ENCODE data around the gene METTL24.

The METTL24 gene

GRCh38 chr6:110357664-110358552 lies at the start of gene METTL24:
Gene METTL24, minus strand, starts transcription at chr6:110358349. Its CDS starts 77 bp downstream, at chr6:110358272.
- DNase-seq (ENCODE audit: low read depth) = no peak

DNA sequence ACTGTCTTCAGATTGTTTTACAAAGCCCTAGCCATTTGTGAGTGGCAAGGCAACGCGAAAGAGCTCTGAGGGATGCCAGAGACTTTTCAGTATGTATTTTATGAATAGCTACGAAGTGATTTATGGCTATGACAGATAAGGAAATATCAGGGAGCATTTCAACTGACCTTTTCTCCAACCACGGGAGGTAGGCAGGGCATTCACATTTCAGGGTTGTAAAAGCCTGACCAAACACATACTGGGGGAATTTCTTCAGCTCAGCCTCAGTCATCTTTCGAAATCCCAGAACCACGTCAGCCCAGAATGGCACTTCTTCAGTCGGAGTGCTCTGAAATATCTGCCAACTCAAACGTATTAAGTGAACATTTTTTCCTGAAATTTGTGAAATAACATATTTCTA lies 46.5 kb upstream of the METTL24 start:
- DNase-seq (ENCODE audit: low read depth) = no peak

DNA sequence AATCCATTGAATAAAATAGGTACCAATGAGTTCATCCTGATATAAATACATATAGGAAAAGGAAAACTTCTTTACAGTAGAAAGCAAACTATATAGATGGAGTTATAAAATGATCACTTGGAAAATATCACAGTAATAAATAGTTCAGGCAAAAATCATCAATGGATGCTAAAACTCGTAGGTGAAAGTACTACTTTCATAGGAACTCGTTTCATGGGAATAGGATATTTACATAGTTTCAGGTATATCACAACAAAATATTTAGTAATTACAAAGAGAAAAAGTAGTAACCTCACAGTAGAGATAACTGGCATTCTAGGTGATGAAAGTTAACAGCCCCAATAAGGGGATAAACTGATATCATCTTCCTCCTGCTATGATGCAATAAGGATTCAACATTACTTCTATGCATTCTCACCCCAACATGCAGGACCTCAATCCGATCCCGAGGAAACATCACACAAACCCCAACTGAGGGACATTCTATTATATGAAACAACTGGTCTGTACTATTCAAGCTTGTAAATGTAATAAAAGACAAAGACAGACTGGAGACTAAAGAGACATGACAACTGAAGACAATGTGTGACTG lies 43.5 kb upstream of the METTL24 start:
- DNase-seq (ENCODE audit: low read depth) = no peak

- no peak for DNase-seq (ENCODE audit: low read depth)
These were observed 42.1 kb upstream of the METTL24 start for GRCh38 chr6:110400208-110400607.

DNA sequence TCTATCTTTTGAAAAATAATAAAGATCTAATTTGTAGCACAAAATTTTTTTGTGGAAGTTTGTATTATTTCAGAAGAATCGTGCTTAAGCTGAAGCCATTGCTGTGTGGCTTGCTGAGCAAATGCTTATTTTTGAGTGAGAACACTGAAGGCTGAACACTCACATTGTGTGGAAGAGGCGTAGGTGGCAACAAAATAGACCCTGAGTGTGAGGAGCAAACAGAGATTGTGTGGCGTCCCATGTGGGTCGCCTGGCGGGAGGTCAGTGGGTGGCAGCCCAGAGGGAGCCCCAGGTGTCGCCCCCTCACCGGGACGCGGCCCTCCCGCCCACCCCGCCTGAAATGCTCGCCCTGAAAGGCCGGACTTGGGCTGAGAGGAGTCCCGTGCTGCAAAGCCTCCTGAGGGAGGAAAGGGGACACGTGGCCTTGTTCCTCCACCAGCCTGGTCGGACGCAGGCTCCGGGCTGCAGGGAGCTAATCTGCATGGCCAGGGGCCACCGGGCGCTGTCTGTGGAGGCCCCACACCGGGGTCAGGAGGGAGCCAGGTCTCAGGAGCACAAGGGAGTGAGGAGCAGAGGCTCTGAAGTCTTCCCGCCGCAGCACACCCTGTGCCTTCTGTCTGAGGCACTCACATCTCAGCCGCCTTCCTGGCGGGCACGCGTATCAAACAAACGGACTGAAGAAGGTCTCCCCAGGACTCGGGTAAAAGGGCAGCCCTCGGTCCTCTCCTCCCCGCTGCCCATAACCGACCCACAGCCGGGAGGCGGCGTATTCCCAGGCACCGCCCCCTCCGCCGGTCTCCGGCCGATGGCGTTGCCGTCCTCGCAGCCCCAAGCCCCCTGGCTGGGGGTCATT lies 41.3 kb upstream of the METTL24 start:
- no peak for DNase-seq (ENCODE audit: low read depth)

- no peak for DNase-seq (ENCODE audit: low read depth)
These were observed 40.6 kb upstream of the METTL24 start for GRCh38 chr6:110398778-110399177.

- DNase-seq (ENCODE audit: low read depth) = no peak
These were observed 37.1 kb upstream of the METTL24 start for GRCh38 chr6:110395221-110395620.

DNA sequence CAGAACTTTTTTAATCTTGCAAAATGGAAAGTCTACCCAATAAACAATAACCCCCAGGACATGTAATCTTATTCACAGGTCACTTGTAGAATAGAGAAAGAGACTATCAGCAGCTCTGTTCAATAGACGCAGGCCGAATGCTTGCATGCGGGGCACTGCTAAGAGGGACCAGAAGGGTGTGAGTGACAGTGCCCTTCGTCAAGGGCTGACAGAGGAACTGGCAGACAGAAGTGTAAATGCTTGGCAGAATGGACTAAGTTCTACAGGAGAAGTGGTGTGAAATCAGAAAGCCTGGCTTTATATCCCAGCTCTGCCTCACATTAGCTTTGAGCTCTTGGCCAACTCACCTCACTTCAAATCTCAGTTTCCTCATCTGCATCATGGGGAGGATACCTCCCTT lies 36.3 kb upstream of the METTL24 start:
- DNase-seq (ENCODE audit: low read depth) = no peak

DNA sequence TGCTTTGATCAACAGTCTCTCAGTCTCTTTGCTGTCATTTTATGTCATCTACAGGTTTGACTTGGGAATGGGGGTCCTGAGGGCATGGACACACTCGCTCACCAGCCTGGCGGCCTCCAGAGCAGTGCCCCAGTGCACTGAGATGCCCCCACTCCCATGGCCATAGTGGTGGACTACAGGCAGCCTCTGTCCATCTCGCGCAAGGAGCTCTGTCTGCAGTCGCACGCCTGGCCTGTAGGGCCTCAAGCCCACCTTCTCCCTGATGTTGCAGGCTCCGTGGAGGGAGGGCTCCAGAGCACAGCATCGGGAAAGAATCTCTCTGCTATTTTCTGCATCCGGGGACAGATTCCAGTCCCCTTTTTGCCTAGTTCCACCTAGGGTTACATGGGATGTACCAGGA lies 34.6 kb upstream of the METTL24 start:
- DNase-seq (ENCODE audit: low read depth) = no peak

DNA sequence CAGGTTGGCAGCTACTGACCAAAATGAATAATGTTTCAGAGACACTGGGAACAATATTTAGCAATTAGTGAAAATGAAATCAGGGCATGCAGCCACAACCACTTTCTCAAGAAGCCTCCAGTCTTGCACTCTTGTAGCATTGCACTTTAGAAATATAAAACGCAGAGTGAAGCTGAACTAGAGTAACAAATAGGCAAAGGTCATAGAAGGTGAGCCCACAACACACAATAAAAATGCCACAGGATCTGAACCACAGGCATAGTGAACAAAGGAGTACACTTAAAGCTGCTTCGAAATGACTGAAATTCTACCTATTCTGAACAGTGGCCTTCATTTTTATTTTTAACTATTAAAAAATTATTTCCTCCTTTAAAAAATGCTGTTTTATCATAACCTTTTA lies 32.3 kb upstream of the METTL24 start:
- no peak for DNase-seq (ENCODE audit: low read depth)

GRCh38 chr6:110389689-110390382 lies 31.7 kb upstream of the METTL24 start:
- no peak for DNase-seq (ENCODE audit: low read depth)

GRCh38 chr6:110387986-110388385 lies 29.8 kb upstream of the METTL24 start:
- DNase-seq (ENCODE audit: low read depth) = no peak

- DNase-seq (ENCODE audit: low read depth) = no peak
These were observed 27.3 kb upstream of the METTL24 start for GRCh38 chr6:110385458-110385863.

DNA sequence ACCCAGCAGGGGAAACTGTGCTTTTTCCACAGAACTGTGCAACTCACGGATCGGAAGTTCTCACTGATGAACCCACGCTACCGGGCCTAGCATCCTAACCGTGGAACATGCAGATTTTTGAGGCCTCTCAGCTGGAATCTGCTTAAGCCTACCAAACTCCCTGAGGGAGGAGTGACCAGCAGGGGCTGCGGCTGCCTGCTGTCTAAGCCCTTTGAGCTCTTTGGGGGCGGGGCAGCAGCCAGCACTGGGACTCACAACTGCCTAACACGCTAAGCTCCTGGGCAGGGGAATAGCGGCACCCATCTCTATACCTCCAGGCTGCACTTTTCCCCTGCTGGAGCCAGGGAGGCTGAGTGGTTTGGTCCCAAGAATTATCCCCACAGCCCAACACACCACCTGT lies 20.4 kb upstream of the METTL24 start:
- no peak for DNase-seq (ENCODE audit: low read depth)

DNA sequence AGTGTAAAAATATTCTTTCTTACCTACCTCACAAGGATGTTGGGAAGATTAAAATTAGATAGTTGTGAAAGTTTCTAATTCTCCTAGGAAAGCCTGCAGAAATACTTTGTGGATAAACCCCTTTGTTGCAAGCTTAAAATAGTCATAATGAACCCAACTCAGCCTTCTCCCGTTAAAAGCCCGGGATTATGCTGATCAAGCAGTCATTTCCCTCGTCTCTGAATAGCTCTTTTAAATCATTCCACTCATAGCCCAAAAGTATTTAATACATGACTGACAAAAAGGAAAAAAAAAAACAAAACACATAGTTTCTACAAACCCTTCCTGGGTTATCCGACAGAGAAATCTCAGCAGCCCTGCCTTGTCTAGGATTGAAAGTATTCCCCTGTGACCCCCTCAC lies 10.9 kb upstream of the METTL24 start:
- no peak for DNase-seq (ENCODE audit: low read depth)

- no peak for DNase-seq (ENCODE audit: low read depth)
These were observed 10.1 kb upstream of the METTL24 start for GRCh38 chr6:110368284-110368683.

DNA sequence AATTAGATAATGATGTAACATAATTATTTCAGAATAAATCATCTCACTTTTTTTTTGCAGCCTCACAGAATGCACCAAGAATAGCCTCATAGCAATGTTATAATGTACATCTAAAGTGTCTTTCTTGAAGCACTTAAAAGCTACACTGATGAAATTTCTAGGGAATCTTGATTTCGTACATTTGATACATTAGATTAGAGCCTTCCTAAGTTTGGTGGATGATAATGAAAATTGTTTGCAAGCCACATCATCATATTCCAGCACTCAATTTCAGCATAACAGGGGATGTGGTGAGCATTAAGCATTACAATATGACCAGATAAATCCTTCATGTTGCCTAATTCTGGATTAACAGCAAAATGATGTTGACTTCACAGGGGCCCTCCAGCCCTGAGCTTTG lies 9.7 kb upstream of the METTL24 start:
- DNase-seq (ENCODE audit: low read depth) = no peak

DNA sequence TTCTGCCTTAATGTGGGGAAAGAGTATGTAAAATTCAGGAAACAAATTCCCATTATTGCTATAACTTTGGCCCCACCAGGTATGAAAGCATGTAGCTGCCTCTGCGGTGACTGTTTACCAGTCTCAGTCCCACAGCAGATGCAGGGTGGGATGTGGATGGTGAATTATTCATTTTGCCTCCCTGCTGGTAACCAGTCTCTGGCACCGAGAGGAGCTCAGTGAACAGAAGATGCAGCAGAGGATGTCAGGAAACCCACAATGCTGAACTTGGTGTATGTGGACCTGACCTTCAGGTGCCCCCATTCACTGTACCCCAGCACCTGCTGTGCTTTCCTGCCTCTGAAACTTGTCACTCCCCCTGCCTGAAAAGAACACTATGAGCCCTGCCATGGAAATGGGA lies 8.8 kb upstream of the METTL24 start:
- DNase-seq (ENCODE audit: low read depth) = no peak

DNA sequence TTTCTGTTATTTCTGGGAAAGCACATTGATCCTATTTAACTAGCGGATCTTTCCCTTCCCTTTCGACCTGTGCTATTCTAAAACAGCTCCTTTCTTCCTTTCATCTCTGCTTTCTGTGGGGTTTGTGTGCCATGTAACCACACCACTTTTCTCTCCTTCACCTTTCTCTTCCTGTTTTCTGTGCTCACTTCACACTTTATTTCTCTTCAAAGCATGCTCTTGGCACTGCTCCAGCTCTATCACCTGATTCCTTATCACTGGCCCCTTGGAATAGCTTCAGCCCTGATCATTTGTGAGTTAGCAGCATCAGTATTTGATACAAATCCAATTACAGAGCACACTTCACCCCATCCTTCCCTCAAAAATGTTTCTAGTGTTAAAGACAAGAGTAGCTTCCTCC lies 8.1 kb upstream of the METTL24 start:
- DNase-seq (ENCODE audit: low read depth) = no peak

DNA sequence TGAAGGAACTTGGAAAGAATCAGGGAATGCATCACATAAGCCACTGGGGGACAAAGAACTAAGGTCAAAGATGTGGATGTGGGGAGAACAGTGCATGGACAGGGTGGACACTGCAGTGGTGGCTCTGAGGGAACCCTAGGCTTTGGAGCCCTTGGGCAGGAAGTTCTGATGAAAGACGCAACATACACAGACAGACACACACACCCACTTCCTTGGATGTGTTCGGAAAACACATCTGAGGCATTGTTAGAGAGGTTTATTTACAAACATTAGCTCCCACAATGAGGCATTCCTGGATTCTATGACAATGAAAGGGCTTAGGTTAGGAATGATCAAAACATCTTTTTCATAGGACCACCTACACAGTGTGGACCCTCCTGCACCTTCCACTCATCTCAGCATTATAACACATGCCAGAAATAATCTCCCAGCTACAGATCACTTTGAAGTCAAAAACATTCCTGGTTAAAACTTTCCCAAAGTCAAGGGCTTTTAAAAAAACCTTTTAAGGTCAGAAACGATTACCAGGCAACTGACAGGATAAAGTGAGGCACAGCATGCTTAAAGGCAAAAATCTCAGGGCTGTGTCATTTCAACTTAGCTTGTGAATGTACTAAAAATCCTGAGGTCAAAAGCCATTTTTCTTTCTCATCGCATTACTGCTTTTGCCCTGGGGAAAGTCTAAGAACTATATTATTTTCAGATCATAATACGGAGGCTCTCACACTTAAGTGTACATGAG lies 6.4 kb upstream of the METTL24 start:
- no peak for DNase-seq (ENCODE audit: low read depth)

GRCh38 chr6:110363748-110364147 lies 5.6 kb upstream of the METTL24 start:
- DNase-seq (ENCODE audit: low read depth) = no peak
